Measurements from ENCODE around the gene HOXD12.

DNA sequence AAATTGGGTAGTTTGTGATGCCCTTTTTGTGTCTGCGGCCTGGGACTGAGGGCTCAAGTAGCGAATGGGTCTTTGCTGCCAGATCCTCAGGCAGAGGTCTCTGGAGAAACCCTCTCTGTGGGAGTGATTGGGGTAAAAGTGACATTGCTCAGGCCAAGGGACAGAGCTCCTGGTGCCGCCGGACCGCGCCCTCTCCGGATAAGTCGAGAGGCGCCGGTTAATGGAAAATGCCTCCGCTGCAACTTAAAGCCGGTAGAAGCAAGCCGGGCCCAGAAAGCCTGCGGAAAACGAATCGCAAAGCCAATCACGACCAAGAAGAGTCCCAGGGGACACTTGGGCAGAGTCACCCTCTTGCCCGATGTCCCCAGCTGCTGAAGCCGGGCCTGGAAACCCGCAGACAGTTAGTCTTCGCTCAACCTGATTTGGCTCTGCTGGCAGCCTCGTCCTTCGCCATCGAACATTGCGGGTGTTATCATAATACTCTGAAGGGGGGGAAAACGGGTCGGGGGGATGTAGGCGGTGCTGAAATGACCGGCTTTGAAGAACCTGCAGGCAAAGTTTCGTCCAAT lies 352 bp upstream of the HOXD12 start:
- TF ChIP-seq, protein P1, sequence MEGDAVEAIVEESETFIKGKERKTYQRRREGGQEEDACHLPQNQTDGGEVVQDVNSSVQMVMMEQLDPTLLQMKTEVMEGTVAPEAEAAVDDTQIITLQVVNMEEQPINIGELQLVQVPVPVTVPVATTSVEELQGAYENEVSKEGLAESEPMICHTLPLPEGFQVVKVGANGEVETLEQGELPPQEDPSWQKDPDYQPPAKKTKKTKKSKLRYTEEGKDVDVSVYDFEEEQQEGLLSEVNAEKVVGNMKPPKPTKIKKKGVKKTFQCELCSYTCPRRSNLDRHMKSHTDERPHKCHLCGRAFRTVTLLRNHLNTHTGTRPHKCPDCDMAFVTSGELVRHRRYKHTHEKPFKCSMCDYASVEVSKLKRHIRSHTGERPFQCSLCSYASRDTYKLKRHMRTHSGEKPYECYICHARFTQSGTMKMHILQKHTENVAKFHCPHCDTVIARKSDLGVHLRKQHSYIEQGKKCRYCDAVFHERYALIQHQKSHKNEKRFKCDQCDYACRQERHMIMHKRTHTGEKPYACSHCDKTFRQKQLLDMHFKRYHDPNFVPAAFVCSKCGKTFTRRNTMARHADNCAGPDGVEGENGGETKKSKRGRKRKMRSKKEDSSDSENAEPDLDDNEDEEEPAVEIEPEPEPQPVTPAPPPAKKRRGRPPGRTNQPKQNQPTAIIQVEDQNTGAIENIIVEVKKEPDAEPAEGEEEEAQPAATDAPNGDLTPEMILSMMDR (IDR thresholded peaks at IDR 0.05), result no peak
- TF ChIP-seq POLR2A (IDR thresholded peaks at IDR 0.05), result no peak

Measured in prostate gland (tissue), 2 donors.